Stomach (tissue), 4 donors: Measurements from ENCODE around the gene NR1H4.

Experiments
- EP300 ChIP-seq: sonication (generic); formaldehyde crosslinking; IDR thresholded peaks from one replicate; pipeline ENCODE4 v1.6.1; 2017; ENCODE audit warnings: antibody characterized with exemption
- POLR2A ChIP-seq, 4 donors: fragments of 450-650 bp; IDR thresholded peaks; one replicate each; pipeline ENCODE4 v1.6.1; 2016; ENCODE audit warnings: antibody characterized with exemption in 4 of 4, control low read depth in 2 of 4, mild to moderate bottlenecking in 1 of 4, moderate library complexity in 1 of 4
- POLR2AphosphoS5 ChIP-seq, 3 donors: sonication (generic); formaldehyde crosslinking; IDR thresholded peaks; one replicate each; pipeline ENCODE4 v1.6.1; 2016; ENCODE audit warnings: antibody characterized with exemption in 3 of 3
- TF ChIP-seq, protein P1 (sequence below), 7 experiments: fragments of 450-650 bp in 4 of 7; fragments of 200-600 bp in 3 of 7; sonication (generic) in 3 of 7; IDR thresholded peaks; one replicate each; pipeline ENCODE4 v1.5.1; 2016 to 2019; ENCODE audit warnings: antibody characterized with exemption in 7 of 7, control low read depth in 2 of 7, mild to moderate bottlenecking in 1 of 7

DNA sequence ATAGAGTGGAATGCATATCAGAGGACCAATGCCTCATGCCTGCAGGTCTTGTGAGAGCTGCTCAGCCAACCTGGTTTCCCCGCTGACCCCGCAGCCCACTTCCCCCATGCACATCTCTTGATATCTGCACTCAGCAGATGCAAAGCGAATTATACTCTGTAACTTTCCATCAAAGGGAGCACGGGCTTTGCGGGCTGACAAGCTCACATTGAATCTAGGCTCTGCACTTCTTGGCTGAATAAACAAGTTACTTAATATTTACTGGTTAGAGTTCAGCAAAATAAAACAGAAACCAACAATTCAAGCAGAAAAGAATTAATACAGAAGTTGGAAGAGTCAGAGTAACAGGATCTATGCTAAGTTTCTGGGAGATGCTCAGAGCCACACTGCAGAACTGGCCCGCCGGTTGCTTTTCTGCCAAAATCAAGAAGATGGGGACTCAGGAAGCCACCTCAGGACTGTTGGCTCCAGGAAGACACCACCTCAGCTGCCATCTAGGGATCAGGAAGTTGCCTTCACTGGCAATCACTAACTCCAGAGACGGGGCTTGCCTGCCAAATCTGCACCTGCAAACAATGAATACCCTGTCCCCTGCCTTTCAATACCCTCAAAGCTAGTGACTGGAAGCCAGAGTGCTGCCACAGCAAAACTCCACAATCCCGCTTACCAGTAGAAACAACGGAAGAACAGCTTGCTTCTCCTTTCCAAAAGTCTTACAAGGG lies 46.5 kb downstream of the NR1H4 start:
- TF ChIP-seq POLR2A (IDR thresholded peaks at IDR 0.05) = no peak
- TF ChIP-seq, protein P1, sequence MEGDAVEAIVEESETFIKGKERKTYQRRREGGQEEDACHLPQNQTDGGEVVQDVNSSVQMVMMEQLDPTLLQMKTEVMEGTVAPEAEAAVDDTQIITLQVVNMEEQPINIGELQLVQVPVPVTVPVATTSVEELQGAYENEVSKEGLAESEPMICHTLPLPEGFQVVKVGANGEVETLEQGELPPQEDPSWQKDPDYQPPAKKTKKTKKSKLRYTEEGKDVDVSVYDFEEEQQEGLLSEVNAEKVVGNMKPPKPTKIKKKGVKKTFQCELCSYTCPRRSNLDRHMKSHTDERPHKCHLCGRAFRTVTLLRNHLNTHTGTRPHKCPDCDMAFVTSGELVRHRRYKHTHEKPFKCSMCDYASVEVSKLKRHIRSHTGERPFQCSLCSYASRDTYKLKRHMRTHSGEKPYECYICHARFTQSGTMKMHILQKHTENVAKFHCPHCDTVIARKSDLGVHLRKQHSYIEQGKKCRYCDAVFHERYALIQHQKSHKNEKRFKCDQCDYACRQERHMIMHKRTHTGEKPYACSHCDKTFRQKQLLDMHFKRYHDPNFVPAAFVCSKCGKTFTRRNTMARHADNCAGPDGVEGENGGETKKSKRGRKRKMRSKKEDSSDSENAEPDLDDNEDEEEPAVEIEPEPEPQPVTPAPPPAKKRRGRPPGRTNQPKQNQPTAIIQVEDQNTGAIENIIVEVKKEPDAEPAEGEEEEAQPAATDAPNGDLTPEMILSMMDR (IDR thresholded peaks at IDR 0.05) = no peak
- no peak for TF ChIP-seq POLR2AphosphoS5 (IDR thresholded peaks at IDR 0.05)
- no peak for TF ChIP-seq EP300
